Muscle layer of colon (tissue), 2 donors: ENCODE measurements around the gene DISC1.

Source experiments
- H3K27ac ChIP-seq: one replicate; pipeline ENCODE4 v1.7.0; 2013; ENCODE audit warnings: low read depth, mild to moderate bottlenecking, low read length, moderate library complexity
- H3K27me3 ChIP-seq, 2 donors: one replicate each; pipeline ENCODE4 v1.7.0; 2013; ENCODE audit warnings: low read length in 2 of 2, mild to moderate bottlenecking in 2 of 2; ENCODE audit not compliant: insufficient read depth in 2 of 2, control insufficient read depth in 1 of 2
- H3K36me3 ChIP-seq: one replicate; pipeline ENCODE4 v1.7.0; 2013; ENCODE audit warnings: mild to moderate bottlenecking, low read length; ENCODE audit not compliant: insufficient read depth
- H3K4me1 ChIP-seq: one replicate; pipeline ENCODE4 v1.7.0; 2013; ENCODE audit warnings: mild to moderate bottlenecking, low read length; ENCODE audit not compliant: insufficient read depth
- H3K4me3 ChIP-seq, 2 donors: one replicate each; pipeline ENCODE4 v1.7.0; 2013; ENCODE audit warnings: low read length in 2 of 2, low read depth in 1 of 2, mild to moderate bottlenecking in 1 of 2, moderate library complexity in 1 of 2
- H3K9ac ChIP-seq: one replicate; pipeline ENCODE4 v1.7.0; 2013; ENCODE audit warnings: low read length
- H3K9me3 ChIP-seq: one replicate; pipeline ENCODE4 v1.7.0; 2013; ENCODE audit warnings: mild to moderate bottlenecking, low read length
- donor health status: abdominal sarcoma.
- donor health status: Adenocarcinoma of cecum.

Gene DISC1

DNA sequence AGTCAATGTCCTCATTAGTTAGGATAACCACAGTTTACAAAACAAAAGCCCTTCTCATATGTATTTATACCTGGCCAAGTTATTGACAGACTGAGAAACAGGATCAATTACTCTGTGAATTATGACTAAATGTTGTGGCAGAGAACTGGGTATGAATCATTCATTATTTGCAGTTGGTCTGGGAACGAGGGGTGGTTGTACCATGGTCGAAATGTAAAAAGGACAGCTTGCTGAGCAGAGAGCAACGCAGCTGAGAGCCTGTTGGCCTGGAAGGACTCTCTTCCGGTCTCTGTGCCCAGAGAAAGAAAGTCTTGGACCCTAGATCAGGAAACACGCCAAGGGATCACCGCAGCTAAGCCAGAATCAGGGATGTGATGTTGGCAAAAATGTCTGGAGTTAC, 169.6 kb downstream of the DISC1 start:
- Histone ChIP-seq H3K4me3 (no peak overlapping the region), H3K27me3 (no peaks in the 10 kb centered on the region), H3K9ac (no peak overlapping the region), H3K27ac (no peak overlapping the region), H3K9me3 (no peaks in the 10 kb centered on the region), H3K36me3 (no peaks in the 10 kb centered on the region), H3K4me1 (no peaks in the 10 kb centered on the region)

DNA sequence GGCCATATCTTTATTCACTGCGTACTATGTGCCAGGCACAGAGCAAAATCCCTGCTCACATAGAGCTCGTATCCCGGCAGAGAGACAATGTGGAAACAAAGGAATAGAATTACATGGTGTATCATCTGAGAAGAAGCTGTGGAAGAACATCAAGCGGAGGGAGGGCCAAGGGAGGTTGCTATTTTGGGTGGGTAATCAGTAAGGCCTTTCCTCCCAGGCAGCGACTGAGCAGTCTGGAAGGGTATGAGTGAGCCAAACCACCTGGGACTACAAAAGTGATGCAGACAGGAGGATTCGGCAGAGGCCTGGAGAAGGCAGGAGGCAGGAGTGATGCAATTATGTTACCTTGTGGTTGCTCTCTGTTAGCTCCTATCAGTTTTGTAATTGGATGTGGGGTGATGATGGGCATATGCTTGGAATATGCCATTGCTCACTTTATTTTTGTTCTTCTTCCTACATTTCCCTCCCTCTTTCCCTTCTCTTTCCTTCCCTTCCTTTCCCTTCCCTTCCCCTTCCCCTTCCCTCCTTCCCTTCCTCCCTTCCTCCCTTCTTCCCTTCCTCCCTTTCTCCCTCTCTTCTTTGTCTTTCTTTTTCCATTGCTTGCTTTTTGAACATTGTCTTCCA, 172.9 kb downstream of the DISC1 start:
- H3K36me3 ChIP-seq = no peaks in the 10 kb centered on the region
- H3K9me3 ChIP-seq = no peaks in the 10 kb centered on the region
- H3K4me3 ChIP-seq = no peak overlapping the region
- no peaks in the 10 kb centered on the region for H3K4me1 ChIP-seq
- H3K27ac ChIP-seq = no peak overlapping the region
- H3K9ac ChIP-seq = no peak overlapping the region
- no peaks in the 10 kb centered on the region for H3K27me3 ChIP-seq

DNA sequence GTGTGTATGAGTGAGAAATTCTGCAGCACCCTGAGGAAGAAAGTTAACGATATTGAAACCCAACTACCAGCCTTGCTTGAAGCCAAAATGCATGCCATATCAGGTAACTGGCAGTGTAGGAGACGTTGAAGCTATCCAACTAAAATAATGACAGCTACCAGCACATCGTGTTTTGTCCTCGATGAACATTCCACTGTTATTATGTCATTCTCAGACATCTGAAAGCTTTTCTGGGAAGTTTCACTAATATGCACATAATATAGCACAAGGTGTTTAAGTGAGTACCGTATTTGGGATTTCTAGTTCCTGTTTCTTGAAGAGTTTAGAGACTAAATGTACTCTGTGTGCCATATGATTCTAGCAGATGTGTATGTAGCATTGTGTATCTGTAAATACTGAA, 173.5 kb downstream of the DISC1 start:
- no peak overlapping the region for H3K27ac ChIP-seq

DNA sequence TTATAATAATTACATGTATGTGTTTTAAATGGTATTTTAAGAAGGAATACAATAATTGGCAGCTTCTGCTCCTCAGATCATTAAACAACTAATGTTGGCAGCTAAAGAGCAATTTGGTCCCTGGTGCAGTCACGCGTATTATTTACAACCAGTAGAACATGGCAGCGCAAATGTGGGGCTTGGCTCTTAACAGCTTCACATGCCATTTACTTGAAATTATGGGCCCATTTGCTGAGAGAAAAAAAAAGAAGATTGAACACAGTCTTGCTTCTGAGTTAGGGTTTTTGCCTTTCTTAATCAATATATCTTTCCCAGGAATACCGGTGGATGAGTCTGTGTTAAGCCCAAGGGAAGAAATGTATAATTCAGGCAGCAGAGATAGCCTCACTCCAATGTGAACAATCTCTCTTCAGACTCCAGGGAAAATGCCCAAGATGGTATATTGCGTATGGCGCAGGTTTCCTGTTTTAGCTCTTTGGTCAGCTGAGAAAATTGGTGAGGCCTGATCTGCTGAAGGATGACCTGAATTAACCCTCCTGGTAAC, 174.5 kb downstream of the DISC1 start:
- H3K9ac ChIP-seq = no peak overlapping the region
- no peak overlapping the region for H3K4me3 ChIP-seq
- no peaks in the 10 kb centered on the region for H3K4me1 ChIP-seq
- no peaks in the 10 kb centered on the region for H3K36me3 ChIP-seq
- no peaks in the 10 kb centered on the region for H3K27me3 ChIP-seq
- no peaks in the 10 kb centered on the region for H3K9me3 ChIP-seq
- no peak overlapping the region for H3K27ac ChIP-seq

More for the DNA sequence above, 173.5 kb downstream of the DISC1 start:
- Histone ChIP-seq H3K27me3 (no peaks in the 10 kb centered on the region), H3K4me3 (no peak overlapping the region), H3K36me3 (no peaks in the 10 kb centered on the region), H3K9ac (no peak overlapping the region), H3K4me1 (no peaks in the 10 kb centered on the region), H3K9me3 (no peaks in the 10 kb centered on the region)

DNA sequence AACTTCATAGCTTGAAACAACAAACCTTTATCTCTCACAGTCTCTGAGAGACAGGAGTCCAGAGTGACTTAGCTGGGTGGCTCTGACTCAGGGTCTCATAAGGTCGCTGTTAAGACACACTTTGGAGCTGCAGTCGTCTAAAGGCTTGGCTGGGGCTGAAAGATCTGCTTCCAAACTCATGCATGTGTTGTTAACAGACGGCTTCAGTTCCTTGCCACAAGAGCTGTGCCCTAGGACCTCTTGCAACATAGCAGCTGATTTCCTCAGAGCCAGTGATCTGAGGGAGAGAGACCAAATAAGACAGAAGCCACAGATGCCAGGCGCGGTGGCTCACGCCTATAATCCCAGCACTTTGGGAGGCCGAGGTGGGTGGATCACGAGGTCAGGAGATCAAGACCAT, 176.8 kb downstream of the DISC1 start:
- Histone ChIP-seq H3K9ac (no peak overlapping the region), H3K27ac (no peak overlapping the region), H3K27me3 (no peaks in the 10 kb centered on the region), H3K36me3 (no peaks in the 10 kb centered on the region), H3K9me3 (no peaks in the 10 kb centered on the region), H3K4me3 (no peak overlapping the region), H3K4me1 (peaks cover 6% of the 10 kb centered on the region)

DNA sequence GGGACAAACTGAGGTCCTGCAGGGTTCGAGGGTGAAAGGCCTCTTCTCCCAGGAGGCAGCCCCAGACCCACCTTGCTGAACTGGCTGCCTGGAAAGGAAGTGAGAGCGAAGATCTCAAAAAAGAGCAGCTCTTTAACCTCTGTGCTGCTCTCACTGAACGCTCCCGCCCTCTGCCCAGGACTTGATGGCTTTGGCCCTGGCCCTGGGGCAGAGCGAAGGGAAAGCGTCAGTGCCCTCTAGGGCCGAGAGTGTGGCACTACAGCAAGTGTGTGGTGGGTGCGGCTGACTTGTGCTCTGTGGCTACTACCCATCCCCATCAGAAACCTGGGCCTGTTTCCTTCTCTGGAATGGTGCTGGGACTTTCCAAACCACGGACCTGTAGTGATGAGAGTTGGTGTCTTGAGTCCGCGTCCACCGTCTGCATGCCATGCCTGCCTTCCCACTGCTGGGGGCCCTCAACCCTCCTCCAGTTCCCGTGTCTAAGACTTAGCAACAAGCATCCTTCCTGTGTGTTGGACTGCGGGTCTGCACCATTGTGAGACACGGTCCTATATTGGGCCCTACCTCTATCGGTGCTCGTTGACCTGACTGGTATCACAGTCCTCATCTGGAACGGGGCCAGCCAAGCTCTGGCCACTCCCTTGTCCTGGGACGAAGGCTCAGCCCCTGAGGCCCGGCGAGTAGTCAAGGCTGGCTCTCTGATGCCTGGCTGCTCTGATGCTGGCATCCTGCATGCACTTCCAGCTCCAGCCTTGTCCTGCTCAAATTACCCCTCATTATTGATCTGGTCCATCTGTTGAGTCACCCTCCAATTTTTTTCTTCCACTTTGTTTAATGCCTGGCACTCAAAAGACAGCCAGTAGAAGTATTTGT, 180.3 kb downstream of the DISC1 start:
- H3K9me3 ChIP-seq = no peaks in the 10 kb centered on the region
- H3K27ac ChIP-seq = no peak overlapping the region
- H3K4me1 ChIP-seq = peaks cover 6% of the 10 kb centered on the region
- H3K27me3 ChIP-seq = no peaks in the 10 kb centered on the region
- H3K9ac ChIP-seq = no peak overlapping the region
- no peak overlapping the region for H3K4me3 ChIP-seq
- no peaks in the 10 kb centered on the region for H3K36me3 ChIP-seq

DNA sequence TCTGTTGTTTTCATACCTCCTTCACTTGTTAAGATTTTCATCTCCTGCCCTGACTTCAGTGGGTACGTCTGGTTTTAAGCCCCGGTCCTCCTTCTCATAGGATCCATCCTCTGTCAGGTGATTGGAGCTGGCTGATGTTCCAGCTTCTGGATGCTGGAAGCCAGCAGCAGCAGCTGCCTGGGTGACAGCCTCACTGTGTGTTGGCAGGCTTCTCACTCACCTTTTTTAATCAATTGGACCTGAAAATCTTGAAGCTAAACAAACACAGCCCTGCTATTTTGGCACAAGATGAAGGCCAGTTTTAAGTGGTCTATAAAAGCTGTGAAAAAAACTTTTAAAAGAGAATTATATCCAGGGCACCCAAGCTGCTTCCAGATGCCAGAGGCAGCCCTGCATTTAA, 181.0 kb downstream of the DISC1 start:
- Histone ChIP-seq H3K9me3 (no peaks in the 10 kb centered on the region), H3K36me3 (no peaks in the 10 kb centered on the region), H3K4me1 (peaks cover 6% of the 10 kb centered on the region), H3K4me3 (no peak overlapping the region), H3K9ac (no peak overlapping the region), H3K27ac (no peak overlapping the region), H3K27me3 (no peaks in the 10 kb centered on the region)

DNA sequence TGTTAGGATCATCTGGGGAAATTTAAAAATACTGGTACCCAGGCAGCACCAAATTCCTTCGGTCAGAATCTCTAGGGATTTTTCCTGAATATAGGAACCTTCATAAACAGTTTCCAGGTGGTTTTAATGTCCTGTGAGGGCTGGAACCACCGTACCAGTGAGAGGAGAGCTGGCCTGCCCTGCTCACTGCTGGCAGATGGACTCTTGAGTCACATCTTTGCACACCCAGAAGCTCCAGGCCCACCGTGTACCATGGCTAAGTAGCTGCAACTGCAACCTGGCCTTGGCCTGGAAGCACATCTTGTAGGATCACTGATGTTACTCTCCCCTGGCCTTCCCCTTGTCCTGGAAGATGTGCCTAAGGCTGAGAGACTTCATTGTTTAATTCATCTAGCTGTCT, 181.5 kb downstream of the DISC1 start:
- Histone ChIP-seq H3K36me3 (no peaks in the 10 kb centered on the region), H3K27me3 (no peaks in the 10 kb centered on the region), H3K9ac (no peak overlapping the region), H3K27ac (no peak overlapping the region), H3K9me3 (no peaks in the 10 kb centered on the region), H3K4me1 (peaks cover 6% of the 10 kb centered on the region), H3K4me3 (no peak overlapping the region)

DNA sequence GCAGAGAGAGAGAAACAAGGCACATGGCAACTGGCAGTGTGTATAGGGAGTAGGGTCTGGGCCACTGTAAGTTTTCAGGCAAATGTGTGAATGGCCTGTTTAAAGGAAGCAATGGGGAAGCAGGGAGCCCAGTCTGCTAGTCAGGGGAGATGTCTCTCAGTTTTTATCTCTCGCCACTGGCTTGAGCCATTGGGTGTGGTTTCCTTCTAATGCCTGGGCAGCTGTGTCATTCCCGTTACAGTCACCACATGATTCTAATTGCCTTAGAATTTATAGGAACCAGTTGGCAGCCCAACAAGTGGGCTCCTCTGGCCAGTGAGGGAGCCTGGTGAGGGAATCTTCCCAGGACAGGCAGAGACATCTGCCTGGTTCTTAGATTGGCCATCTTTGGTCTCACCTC, 182.4 kb downstream of the DISC1 start:
- Histone ChIP-seq H3K9ac (no peak overlapping the region), H3K4me3 (no peak overlapping the region), H3K9me3 (no peaks in the 10 kb centered on the region), H3K27me3 (no peaks in the 10 kb centered on the region), H3K27ac (no peak overlapping the region), H3K36me3 (no peaks in the 10 kb centered on the region), H3K4me1 (peaks cover 6% of the 10 kb centered on the region)

DNA sequence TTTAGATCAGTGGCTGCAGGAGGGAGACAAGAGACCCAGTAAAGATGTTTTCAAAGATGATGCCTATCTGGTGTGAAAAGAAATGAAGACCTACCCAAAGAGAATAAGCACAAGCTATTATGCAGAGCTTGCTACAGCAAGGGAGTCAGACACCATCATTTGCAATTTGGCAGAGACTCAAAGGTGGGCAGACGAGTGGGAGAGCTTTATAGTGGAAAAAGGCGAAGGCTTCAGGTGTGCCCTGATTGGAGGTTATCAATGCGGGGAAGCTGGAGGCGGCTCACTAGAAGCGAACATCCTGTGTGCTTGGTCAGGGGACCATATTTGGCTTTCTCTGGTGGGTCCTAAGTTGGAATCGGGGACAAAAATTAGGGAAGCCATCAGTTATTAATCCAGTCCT, 183.8 kb downstream of the DISC1 start:
- no peak overlapping the region for H3K4me3 ChIP-seq
- no peak overlapping the region for H3K9ac ChIP-seq
- no peak overlapping the region for H3K27ac ChIP-seq
- H3K36me3 ChIP-seq = no peaks in the 10 kb centered on the region
- no peaks in the 10 kb centered on the region for H3K27me3 ChIP-seq
- peaks cover 6% of the 10 kb centered on the region for H3K4me1 ChIP-seq
- H3K9me3 ChIP-seq = no peaks in the 10 kb centered on the region

DNA sequence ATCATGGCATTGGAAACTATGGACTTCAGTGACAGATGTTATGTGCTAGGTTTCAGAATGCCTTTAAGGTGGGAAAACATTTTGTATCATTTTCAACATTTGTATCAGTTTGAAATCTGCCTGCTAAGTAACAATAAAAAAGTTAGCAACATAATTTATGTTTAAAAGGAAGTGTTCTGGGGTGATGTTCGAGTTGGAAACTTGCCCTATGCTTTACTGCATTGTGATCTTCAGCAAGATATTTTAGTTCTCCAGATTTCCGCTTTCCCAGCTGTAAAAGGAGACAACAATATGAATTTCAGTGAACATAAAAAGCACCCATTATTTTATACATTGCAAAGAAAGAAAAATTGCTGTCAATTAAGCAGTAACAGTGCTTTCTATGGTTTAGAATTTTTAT, 187.4 kb downstream of the DISC1 start:
- Histone ChIP-seq H3K9me3 (no peaks in the 10 kb centered on the region), H3K27ac (no peak overlapping the region), H3K9ac (no peak overlapping the region), H3K27me3 (no peaks in the 10 kb centered on the region), H3K36me3 (no peaks in the 10 kb centered on the region), H3K4me3 (no peak overlapping the region), H3K4me1 (no peaks in the 10 kb centered on the region)
